SK-N-SH treated with all-trans-retinoic acid at 6 μM for 48 hours (cell line): Measurements from ENCODE around the gene PIGS.

Experiments used
- ARNTL ChIP-seq: fragments of 450-650 bp; formaldehyde crosslinking; IDR thresholded peaks from 2 replicates; pipeline ENCODE4 v1.5.0; 2020; ENCODE audit warnings: low read depth, mild to moderate bottlenecking, moderate library complexity, borderline replicate concordance
- OSR1 ChIP-seq: fragments of 250-450 bp; sonication (Bioruptor Pico); IDR thresholded peaks from 2 replicates; pipeline ENCODE4 v1.8.0; 2022; ENCODE audit warnings: moderate library complexity, mild to moderate bottlenecking, inconsistent platforms
- PPARA ChIP-seq: fragments of 250-450 bp; sonication (Bioruptor Pico); IDR thresholded peaks from 2 replicates; pipeline ENCODE4 v1.5.0; 2020; ENCODE audit warnings: mild to moderate bottlenecking, borderline replicate concordance
- RARB ChIP-seq: fragments of 250-450 bp; sonication (Bioruptor Pico); IDR thresholded peaks from 2 replicates; pipeline ENCODE4 v1.8.0; 2021; ENCODE audit warnings: mild to moderate bottlenecking, moderate library complexity
- TOX ChIP-seq: fragments of 250-450 bp; sonication (Bioruptor Pico); IDR thresholded peaks from 2 replicates; pipeline ENCODE4 v1.8.0; 2021; ENCODE audit warnings: mild to moderate bottlenecking, moderate library complexity, borderline replicate concordance
- ZFP30 ChIP-seq: fragments of 450-650 bp; formaldehyde crosslinking; IDR thresholded peaks from 2 replicates; pipeline ENCODE4 v1.5.0; 2022; ENCODE audit warnings: mild to moderate bottlenecking, moderate library complexity
- ZNF565 ChIP-seq: fragments of 450-650 bp; formaldehyde crosslinking; conservative IDR thresholded peaks from 2 replicates; pipeline ENCODE4 v1.5.0; 2020; ENCODE audit warnings: low read depth, mild to moderate bottlenecking, moderate library complexity
- ZNF70 ChIP-seq: fragments of 450-650 bp; formaldehyde crosslinking; IDR thresholded peaks from 2 replicates; pipeline ENCODE4 v1.5.0; 2020; ENCODE audit warnings: mild to moderate bottlenecking, moderate library complexity
- ZNF8 ChIP-seq: fragments of 450-650 bp; formaldehyde crosslinking; IDR thresholded peaks from 2 replicates; pipeline ENCODE4 v1.5.0; 2020; ENCODE audit warnings: mild to moderate bottlenecking, moderate library complexity
- TF ChIP-seq, protein P1 (sequence below): fragments of 250-450 bp; sonication (Bioruptor Pico); IDR thresholded peaks from 2 replicates; pipeline ENCODE4 v1.8.0; 2020; ENCODE audit warnings: mild to moderate bottlenecking, moderate library complexity, borderline replicate concordance
- TF ChIP-seq, protein P2 (sequence below): fragments of 250-450 bp; sonication (Bioruptor Pico); IDR thresholded peaks from 2 replicates; pipeline ENCODE4 v1.8.0; 2021; ENCODE audit warnings: low read depth, mild to moderate bottlenecking, moderate library complexity, borderline replicate concordance
- TF ChIP-seq, protein P3 (sequence below): fragments of 250-450 bp; sonication (Bioruptor Pico); IDR thresholded peaks from 2 replicates; pipeline ENCODE4 v1.5.1; 2020; ENCODE audit warnings: low read depth, mild to moderate bottlenecking, moderate library complexity
- TF ChIP-seq, protein P4 (sequence below): fragments of 250-450 bp; sonication (Bioruptor Pico); IDR thresholded peaks from 2 replicates; pipeline ENCODE4 v1.5.1; 2021; ENCODE audit warnings: mild to moderate bottlenecking, moderate library complexity

DNA sequence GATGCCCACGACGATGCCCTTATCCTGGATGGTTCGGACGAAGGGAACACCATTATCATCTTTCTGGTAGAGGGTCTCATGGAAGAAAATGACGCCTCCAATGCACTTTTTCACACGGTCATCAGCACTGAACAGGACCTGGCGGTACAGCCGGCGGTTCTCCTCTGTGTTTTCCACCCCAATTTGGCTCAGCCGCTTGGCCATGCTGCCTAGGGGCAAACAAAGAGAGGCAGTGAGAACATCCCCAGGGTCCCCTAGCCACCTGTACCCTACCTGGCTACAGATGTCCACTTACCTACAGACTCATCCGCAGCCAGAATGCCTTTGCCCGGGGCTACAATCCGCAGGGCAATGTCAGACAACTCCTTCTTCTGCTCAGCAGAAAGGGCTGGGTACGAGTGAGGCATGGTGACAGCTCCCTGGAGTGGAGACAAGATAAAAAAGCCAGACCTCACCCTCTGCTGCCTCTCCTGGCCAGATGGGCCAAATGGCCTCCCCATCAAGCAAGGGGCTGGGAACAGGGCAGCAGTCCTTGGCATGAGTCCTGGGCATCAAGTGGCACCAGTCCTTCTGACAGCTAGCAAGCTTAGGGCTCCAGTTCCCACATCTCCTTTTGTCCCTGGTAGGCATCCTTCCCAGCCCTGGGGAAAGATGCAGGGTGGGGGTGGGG lies 3.9 kb upstream of the PIGS start:
- no peak for TF ChIP-seq ZNF565 (CRISPR knock-in tag)
- TF ChIP-seq, protein P1, sequence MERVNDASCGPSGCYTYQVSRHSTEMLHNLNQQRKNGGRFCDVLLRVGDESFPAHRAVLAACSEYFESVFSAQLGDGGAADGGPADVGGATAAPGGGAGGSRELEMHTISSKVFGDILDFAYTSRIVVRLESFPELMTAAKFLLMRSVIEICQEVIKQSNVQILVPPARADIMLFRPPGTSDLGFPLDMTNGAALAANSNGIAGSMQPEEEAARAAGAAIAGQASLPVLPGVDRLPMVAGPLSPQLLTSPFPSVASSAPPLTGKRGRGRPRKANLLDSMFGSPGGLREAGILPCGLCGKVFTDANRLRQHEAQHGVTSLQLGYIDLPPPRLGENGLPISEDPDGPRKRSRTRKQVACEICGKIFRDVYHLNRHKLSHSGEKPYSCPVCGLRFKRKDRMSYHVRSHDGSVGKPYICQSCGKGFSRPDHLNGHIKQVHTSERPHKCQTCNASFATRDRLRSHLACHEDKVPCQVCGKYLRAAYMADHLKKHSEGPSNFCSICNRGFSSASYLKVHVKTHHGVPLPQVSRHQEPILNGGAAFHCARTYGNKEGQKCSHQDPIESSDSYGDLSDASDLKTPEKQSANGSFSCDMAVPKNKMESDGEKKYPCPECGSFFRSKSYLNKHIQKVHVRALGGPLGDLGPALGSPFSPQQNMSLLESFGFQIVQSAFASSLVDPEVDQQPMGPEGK (CRISPR knock-in tag) = no peak
- TF ChIP-seq TOX (CRISPR knock-in tag) = no peak
- no peak for TF ChIP-seq PPARA (CRISPR knock-in tag)
- TF ChIP-seq ZFP30 (CRISPR knock-in tag) = no peak
- TF ChIP-seq, protein P2, sequence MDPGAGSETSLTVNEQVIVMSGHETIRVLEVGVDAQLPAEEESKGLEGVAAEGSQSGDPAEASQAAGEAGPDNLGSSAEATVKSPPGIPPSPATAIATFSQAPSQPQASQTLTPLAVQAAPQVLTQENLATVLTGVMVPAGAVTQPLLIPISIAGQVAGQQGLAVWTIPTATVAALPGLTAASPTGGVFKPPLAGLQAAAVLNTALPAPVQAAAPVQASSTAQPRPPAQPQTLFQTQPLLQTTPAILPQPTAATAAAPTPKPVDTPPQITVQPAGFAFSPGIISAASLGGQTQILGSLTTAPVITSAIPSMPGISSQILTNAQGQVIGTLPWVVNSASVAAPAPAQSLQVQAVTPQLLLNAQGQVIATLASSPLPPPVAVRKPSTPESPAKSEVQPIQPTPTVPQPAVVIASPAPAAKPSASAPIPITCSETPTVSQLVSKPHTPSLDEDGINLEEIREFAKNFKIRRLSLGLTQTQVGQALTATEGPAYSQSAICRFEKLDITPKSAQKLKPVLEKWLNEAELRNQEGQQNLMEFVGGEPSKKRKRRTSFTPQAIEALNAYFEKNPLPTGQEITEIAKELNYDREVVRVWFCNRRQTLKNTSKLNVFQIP (CRISPR knock-in tag) = no peak
- no peak for TF ChIP-seq ZNF70 (CRISPR knock-in tag)
- TF ChIP-seq OSR1 (CRISPR knock-in tag) = no peak
- TF ChIP-seq, protein P3, sequence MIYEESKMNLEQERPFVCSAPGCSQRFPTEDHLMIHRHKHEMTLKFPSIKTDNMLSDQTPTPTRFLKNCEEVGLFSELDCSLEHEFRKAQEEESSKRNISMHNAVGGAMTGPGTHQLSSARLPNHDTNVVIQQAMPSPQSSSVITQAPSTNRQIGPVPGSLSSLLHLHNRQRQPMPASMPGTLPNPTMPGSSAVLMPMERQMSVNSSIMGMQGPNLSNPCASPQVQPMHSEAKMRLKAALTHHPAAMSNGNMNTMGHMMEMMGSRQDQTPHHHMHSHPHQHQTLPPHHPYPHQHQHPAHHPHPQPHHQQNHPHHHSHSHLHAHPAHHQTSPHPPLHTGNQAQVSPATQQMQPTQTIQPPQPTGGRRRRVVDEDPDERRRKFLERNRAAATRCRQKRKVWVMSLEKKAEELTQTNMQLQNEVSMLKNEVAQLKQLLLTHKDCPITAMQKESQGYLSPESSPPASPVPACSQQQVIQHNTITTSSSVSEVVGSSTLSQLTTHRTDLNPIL (CRISPR knock-in tag) = no peak
- no peak for TF ChIP-seq RARB (CRISPR knock-in tag)
- TF ChIP-seq ZNF8 (CRISPR knock-in tag) = no peak
- TF ChIP-seq, protein P4, sequence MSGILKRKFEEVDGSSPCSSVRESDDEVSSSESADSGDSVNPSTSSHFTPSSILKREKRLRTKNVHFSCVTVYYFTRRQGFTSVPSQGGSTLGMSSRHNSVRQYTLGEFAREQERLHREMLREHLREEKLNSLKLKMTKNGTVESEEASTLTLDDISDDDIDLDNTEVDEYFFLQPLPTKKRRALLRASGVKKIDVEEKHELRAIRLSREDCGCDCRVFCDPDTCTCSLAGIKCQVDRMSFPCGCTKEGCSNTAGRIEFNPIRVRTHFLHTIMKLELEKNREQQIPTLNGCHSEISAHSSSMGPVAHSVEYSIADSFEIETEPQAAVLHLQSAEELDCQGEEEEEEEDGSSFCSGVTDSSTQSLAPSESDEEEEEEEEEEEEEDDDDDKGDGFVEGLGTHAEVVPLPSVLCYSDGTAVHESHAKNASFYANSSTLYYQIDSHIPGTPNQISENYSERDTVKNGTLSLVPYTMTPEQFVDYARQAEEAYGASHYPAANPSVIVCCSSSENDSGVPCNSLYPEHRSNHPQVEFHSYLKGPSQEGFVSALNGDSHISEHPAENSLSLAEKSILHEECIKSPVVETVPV (CRISPR knock-in tag) = no peak
- TF ChIP-seq ARNTL (CRISPR knock-in tag) = no peak
